HG02678 (cell line): Measurements from ENCODE around the gene KIF26B.

Source experiments
- ATAC-seq: cut with Tn5 transposase; IDR thresholded peaks from one replicate; pipeline ENCODE4 v1.9.1; 2021; ENCODE audit warnings: mild to moderate bottlenecking, moderate library complexity; ENCODE audit not compliant: unreplicated experiment

KIF26B gene

DNA sequence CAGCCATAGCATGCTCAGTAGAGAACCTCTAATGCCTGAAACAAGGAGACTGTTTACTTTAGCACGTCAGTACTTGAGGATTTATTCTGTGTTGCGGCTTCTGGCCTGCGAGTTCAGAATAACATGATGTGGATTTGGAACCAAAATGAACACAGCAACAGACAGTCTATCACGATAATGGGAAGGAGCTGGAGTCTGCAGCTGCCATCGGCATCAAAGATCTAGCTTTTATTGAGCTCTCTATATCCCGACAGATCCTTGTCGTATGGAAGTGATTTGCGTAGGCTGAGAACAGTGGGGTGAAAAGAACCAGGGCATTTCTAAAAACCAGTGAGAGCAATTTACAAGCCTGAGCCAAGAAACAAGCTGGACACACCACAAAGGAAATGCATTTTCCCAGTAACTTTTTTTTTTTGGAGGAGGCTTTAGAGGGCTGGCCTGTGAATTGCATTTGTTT, 294.2 kb downstream of the KIF26B start:
- ATAC-seq = no peak

DNA sequence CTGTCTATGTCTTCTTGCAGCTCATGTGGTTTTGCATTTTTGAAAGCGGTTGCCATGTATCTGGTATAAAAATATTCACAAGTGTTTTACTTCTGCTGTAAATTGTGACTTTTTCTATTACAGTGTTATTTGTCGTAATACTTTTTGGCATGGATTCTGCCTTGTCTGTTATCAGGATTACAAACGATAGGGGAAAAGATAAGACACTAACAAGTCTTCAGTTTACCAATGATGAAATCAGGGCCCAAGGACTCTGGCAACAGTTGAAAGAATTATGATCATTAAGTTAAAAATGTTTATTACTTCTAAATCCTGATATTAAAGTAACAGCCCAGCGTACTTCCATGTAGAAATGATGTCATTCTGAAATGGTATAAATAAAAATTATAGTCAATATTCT, 298.8 kb downstream of the KIF26B start:
- ATAC-seq = no peak

GRCh38 chr1:245454051-245454450, 299.3 kb downstream of the KIF26B start:
- no peak for ATAC-seq

GRCh38 chr1:245457562-245457961, 302.8 kb downstream of the KIF26B start:
- ATAC-seq = no peak

- ATAC-seq = no peak
Measured at GRCh38 chr1:245458234-245458633, 303.4 kb downstream of the KIF26B start.

GRCh38 chr1:245458761-245459174, 304.0 kb downstream of the KIF26B start:
- ATAC-seq = no peak

GRCh38 chr1:245459621-245460020, 304.8 kb downstream of the KIF26B start:
- no peak for ATAC-seq

DNA sequence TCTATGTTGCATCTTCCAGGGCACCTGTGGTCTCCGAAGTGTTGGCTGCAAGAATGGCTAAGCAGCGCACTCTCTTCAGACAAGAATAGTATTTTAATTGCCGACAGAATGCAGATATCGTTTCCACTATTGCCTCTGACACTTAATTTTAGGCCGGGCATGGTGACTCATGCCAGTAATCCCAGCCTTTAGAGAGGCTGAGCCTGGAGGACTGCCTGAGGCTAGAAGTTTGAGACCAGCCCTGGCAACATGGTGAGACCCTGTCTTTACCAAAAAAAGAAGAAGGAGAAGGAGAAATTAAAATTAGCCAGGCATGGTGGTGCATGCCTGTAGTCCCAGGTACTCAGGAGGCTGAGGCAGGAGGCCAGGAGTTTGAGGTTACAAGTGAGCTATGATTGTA, 306.9 kb downstream of the KIF26B start:
- ATAC-seq = no peak

DNA sequence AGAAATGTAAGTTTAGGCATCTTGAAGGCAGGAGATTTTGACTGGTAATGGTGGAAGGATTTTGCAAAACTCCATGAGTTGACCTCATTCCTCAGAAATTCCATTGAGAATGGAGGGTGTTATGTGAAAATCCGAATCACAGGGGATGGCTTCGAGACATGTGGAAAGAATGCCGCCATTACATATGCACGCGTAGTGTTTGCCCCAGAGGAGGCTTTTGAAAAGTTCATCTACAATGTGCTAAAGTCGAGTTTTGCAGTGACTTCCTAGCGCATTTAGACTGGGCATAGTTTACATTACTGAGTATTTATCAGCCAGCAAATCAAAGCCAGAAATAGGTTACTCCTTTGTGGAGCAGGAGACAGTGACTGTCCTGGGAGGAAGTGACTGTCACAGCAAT, 307.4 kb downstream of the KIF26B start:
- ATAC-seq = no peak

- no peak for ATAC-seq
Measured at GRCh38 chr1:245463392-245464165, 308.8 kb downstream of the KIF26B start.

DNA sequence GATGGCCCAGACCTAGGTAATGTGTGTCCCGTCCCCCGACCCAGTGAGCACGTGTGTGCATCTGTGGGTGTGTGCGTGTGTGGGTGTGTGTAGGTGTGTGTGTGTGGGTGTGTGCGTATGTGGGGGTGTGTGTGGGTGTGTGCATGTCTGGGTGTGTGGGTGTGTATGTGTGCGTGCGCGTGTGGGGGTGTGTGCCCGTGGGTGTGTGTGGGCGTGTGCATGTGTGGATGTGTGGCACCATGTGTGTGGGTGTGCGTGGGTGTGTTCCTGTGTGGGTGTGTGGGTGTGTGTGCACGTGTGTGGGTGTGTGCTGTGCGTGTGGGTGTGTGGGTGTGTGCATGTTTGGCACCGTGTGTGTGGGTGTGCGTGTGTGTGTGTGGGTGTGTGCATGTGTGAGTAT, 309.5 kb downstream of the KIF26B start:
- ATAC-seq = no peak

DNA sequence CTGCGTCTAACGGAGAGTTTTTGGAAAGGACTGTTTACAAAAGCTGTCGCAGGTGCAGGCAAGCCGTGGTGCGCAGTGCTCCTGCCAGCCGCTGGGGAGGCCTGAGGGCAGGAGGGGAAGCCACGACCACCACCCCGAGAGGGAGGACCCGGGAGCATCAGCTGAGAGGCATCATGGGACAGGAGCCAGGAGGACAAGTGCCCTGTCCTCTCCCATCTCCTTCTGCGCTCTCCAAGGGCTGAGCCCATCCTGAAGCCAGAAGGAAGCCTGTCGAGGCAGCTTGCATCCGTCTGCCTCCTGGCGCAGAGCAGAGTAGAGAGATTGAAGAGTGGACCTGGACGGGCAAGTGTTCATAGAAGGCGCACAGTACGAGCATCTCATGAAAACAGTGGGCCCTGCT, 310.9 kb downstream of the KIF26B start:
- no peak for ATAC-seq

GRCh38 chr1:245466261-245466660, 311.5 kb downstream of the KIF26B start:
- ATAC-seq = no peak

DNA sequence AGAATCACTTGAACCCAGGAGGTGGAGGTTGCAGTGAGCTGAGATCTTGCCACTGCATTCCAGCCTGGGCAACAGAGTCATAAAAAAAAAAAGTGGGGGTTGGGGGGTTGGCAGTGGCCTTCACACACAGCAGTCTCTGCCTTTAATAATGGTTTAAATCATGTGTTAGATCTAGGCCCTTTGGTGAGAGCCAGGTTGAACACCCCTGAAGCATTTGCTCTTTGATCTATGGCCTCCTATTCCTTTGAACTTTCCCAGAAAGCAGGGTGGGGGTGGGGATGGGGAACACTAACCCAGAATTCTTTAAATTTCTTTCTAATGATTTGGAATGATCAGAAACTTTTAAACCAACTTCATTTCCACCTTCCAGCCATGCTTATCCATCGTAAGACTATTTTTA, 313.0 kb downstream of the KIF26B start:
- no peak for ATAC-seq

- no peak for ATAC-seq
Measured at GRCh38 chr1:245469006-245469405, 314.2 kb downstream of the KIF26B start.

DNA sequence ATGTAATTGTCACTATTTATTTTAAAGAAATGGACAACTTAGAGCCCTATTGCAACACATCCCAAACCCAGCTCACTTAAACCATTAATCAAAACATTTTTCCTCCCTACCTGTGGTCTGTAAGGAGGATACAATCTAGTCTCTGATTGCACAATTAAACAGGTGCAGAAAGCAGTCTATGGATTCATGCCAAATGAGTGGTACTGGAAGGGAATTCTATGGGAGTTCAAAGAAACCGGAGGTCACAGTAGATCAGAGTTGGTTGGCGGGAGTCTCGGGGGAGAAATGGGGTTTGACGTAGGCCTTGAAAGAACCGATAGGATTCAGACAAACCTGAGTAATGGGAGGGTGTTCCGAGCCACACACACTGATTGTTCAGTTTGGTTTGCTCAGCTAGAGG, 314.9 kb downstream of the KIF26B start:
- no peak for ATAC-seq

GRCh38 chr1:245475126-245475525, 320.3 kb downstream of the KIF26B start:
- no peak for ATAC-seq

DNA sequence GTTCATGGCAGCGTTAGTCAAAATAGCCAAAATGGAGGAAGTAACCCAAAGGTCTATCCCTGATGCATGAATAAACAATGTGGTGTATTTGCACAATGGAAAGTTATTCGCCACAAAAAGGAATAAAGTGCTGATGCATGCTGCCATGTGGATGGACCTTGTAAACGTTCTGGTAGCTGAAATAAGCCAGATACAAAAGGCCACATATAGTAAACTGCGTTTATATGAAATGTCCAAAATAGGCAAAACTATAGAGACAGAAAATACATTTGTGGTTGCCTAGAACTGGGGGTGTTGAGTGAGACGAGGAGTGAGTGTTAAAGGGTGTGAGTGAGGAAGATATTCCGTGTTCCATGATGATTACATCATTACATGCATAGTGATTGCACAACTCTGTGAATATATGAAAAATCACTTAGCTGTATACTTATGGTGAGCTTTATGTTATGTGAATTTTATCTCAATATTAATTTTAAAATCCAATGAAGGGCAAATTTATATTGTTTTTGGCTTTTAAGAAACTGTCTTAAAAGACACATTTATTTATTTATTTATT, 321.3 kb downstream of the KIF26B start:
- ATAC-seq = no peak

DNA sequence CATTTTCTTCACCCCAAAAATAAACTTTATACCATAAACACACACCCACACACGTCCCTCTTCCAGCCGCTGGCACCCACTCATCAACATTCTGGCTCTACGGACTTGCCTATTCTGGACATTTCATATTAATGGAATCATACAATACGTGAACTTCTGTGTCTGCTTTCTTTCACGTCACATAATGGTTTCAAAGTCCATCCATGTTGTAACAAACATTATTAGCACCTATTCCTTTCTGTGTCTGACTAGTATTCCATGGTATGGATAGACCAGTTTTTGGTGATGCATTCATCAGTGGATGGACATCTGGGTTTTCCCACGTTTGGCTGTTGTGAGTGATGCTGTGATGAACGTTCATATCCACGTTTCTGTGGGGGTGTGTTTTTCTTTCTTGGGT, 323.2 kb downstream of the KIF26B start:
- ATAC-seq = no peak

GRCh38 chr1:245480393-245481120, 325.8 kb downstream of the KIF26B start:
- ATAC-seq = no peak

DNA sequence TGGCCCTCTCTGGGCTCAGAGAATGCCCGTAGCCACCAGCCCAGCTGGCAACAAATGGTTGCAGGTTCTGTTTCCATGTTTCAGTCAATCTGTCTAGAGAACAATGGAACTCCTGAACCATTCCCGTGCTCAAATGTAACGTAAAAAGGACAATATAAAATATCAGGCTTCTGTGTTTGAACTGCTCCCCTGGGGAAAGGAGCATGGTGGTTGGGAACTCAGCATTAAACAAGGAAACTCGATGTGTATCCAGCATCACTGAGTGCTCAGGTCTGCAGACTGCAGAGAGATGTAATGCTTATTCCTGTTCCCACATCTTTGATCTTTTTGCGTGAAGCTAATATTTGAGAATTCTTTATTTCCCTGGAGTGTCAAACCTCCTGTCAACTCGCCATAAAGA, 326.5 kb downstream of the KIF26B start:
- ATAC-seq = no peak

- ATAC-seq = no peak
Measured at GRCh38 chr1:245483247-245483646, 328.5 kb downstream of the KIF26B start.
